ENCODE results near the gene PDE4C.

Gene PDE4C

GRCh38 chr19:18203408-18203862 lies 22.8 kb downstream of the PDE4C start:
- Mint-ChIP-seq H3K36me3 (no peaks in the 10 kb centered on the region), H3K27me3 (peaks cover 1% of the 10 kb centered on the region), H3K4me3 (peak overlapping the region; percentile 95), H3K9me3 (ENCODE audit: low read depth) (no peaks in the 10 kb centered on the region), H3K27ac (peak overlapping the region; percentile 83), H3K4me1 (ENCODE audit: low read depth) (peaks cover 16% of the 10 kb centered on the region)

- Mint-ChIP-seq H3K27ac (peak overlapping the region; percentile 83), H3K4me1 (ENCODE audit: low read depth) (peaks cover 16% of the 10 kb centered on the region), H3K36me3 (no peaks in the 10 kb centered on the region)
These were observed 23.3 kb downstream of the PDE4C start for GRCh38 chr19:18202778-18203407.

GRCh38 chr19:18202397-18202777 lies 23.9 kb downstream of the PDE4C start:
- Mint-ChIP-seq H3K4me3 (peak overlapping the region; percentile 76), H3K9me3 (ENCODE audit: low read depth) (no peaks in the 10 kb centered on the region), H3K4me1 (ENCODE audit: low read depth) (peaks cover 16% of the 10 kb centered on the region), H3K36me3 (no peaks in the 10 kb centered on the region), H3K27ac (peak overlapping the region; percentile 6), H3K27me3 (no peaks in the 10 kb centered on the region)

More at GRCh38 chr19:18202778-18203407, 23.3 kb downstream of the PDE4C start:
- H3K27me3 Mint-ChIP-seq, result no peaks in the 10 kb centered on the region
- H3K4me3 Mint-ChIP-seq, result peak overlapping the region; percentile 95
- H3K9me3 Mint-ChIP-seq (ENCODE audit: low read depth), result no peaks in the 10 kb centered on the region

- Mint-ChIP-seq H3K36me3 (no peaks in the 10 kb centered on the region), H3K27me3 (no peaks in the 10 kb centered on the region), H3K4me1 (ENCODE audit: low read depth) (peaks cover 23% of the 10 kb centered on the region), H3K4me3 (no peak overlapping the region), H3K9me3 (ENCODE audit: low read depth) (no peaks in the 10 kb centered on the region), H3K27ac (no peak overlapping the region)
These were observed 27.9 kb downstream of the PDE4C start for GRCh38 chr19:18198374-18198773.

- no peak overlapping the region for H3K27ac Mint-ChIP-seq
- no peak overlapping the region for H3K4me3 Mint-ChIP-seq
- H3K36me3 Mint-ChIP-seq, result no peaks in the 10 kb centered on the region
- H3K9me3 Mint-ChIP-seq (ENCODE audit: low read depth), result no peaks in the 10 kb centered on the region
- H3K4me1 Mint-ChIP-seq (ENCODE audit: low read depth), result peaks cover 19% of the 10 kb centered on the region
- H3K27me3 Mint-ChIP-seq, result no peaks in the 10 kb centered on the region
These were observed 28.3 kb downstream of the PDE4C start for GRCh38 chr19:18197941-18198340.

GRCh38 chr19:18197306-18197705 lies 28.9 kb downstream of the PDE4C start:
- H3K36me3 Mint-ChIP-seq, result no peaks in the 10 kb centered on the region
- H3K27ac Mint-ChIP-seq, result no peak overlapping the region
- H3K9me3 Mint-ChIP-seq (ENCODE audit: low read depth), result no peaks in the 10 kb centered on the region
- H3K4me3 Mint-ChIP-seq, result no peak overlapping the region
- no peaks in the 10 kb centered on the region for H3K27me3 Mint-ChIP-seq
- peaks cover 17% of the 10 kb centered on the region for H3K4me1 Mint-ChIP-seq (ENCODE audit: low read depth)

GRCh38 chr19:18196511-18196845 lies 29.8 kb downstream of the PDE4C start:
- H3K27me3 Mint-ChIP-seq, result no peaks in the 10 kb centered on the region
- H3K27ac Mint-ChIP-seq, result no peak overlapping the region
- H3K36me3 Mint-ChIP-seq, result no peaks in the 10 kb centered on the region
- peak overlapping the region; percentile 40 for H3K4me3 Mint-ChIP-seq
- no peaks in the 10 kb centered on the region for H3K9me3 Mint-ChIP-seq (ENCODE audit: low read depth)
- peaks cover 19% of the 10 kb centered on the region for H3K4me1 Mint-ChIP-seq (ENCODE audit: low read depth)

- Mint-ChIP-seq H3K27ac (peak overlapping the region; percentile 34), H3K27me3 (no peaks in the 10 kb centered on the region), H3K4me3 (peak overlapping the region; percentile 87), H3K4me1 (ENCODE audit: low read depth) (peaks cover 19% of the 10 kb centered on the region), H3K36me3 (no peaks in the 10 kb centered on the region), H3K9me3 (ENCODE audit: low read depth) (no peaks in the 10 kb centered on the region)
These were observed 31.5 kb downstream of the PDE4C start for GRCh38 chr19:18194554-18195238.

- Mint-ChIP-seq H3K4me3 (peak overlapping the region; percentile 87), H3K27ac (peak overlapping the region; percentile 34), H3K4me1 (ENCODE audit: low read depth) (peaks cover 19% of the 10 kb centered on the region), H3K36me3 (no peaks in the 10 kb centered on the region), H3K27me3 (no peaks in the 10 kb centered on the region), H3K9me3 (ENCODE audit: low read depth) (no peaks in the 10 kb centered on the region)
These were observed 32.1 kb downstream of the PDE4C start for GRCh38 chr19:18194181-18194530.

- H3K4me3 Mint-ChIP-seq, result peak overlapping the region; percentile 87
- peaks cover 19% of the 10 kb centered on the region for H3K4me1 Mint-ChIP-seq (ENCODE audit: low read depth)
- H3K27me3 Mint-ChIP-seq, result no peaks in the 10 kb centered on the region
- H3K36me3 Mint-ChIP-seq, result no peaks in the 10 kb centered on the region
- peak overlapping the region; percentile 86 for H3K27ac Mint-ChIP-seq
- no peaks in the 10 kb centered on the region for H3K9me3 Mint-ChIP-seq (ENCODE audit: low read depth)
These were observed 32.7 kb downstream of the PDE4C start for GRCh38 chr19:18193388-18194180.

GRCh38 chr19:18192673-18193387 lies 33.4 kb downstream of the PDE4C start, which contains the start of gene MPV17L2:
MPV17L2 (plus strand) TSS chr19:18193218; CDS start chr19:18193282, 64 bp downstream.
- Mint-ChIP-seq H3K27me3 (no peaks in the 10 kb centered on the region), H3K4me3 (peak within 1 kb of the TSS; percentile 87), H3K36me3 (no peaks in the 10 kb centered on the region), H3K4me1 (ENCODE audit: low read depth) (peaks cover 19% of the 10 kb centered on the region), H3K9me3 (ENCODE audit: low read depth) (no peaks in the 10 kb centered on the region), H3K27ac (peak within 1 kb of the TSS; percentile 86)

GRCh38 chr19:18191640-18192062 lies 34.6 kb downstream of the PDE4C start:
- peak overlapping the region; percentile 87 for H3K4me3 Mint-ChIP-seq
- no peaks in the 10 kb centered on the region for H3K9me3 Mint-ChIP-seq (ENCODE audit: low read depth)
- no peaks in the 10 kb centered on the region for H3K36me3 Mint-ChIP-seq
- H3K27ac Mint-ChIP-seq, result peak overlapping the region; percentile 86
- peaks cover 19% of the 10 kb centered on the region for H3K4me1 Mint-ChIP-seq (ENCODE audit: low read depth)
- no peaks in the 10 kb centered on the region for H3K27me3 Mint-ChIP-seq

- Mint-ChIP-seq H3K36me3 (no peaks in the 10 kb centered on the region), H3K4me3 (no peak overlapping the region), H3K9me3 (ENCODE audit: low read depth) (no peaks in the 10 kb centered on the region), H3K27me3 (no peaks in the 10 kb centered on the region), H3K4me1 (ENCODE audit: low read depth) (peaks cover 19% of the 10 kb centered on the region), H3K27ac (no peak overlapping the region)
These were observed 36.0 kb downstream of the PDE4C start for GRCh38 chr19:18190278-18190677.

GRCh38 chr19:18185538-18185937 lies 40.7 kb downstream of the PDE4C start:
- Mint-ChIP-seq H3K4me1 (ENCODE audit: low read depth) (no peaks in the 10 kb centered on the region), H3K27ac (no peak overlapping the region), H3K36me3 (no peaks in the 10 kb centered on the region), H3K27me3 (no peaks in the 10 kb centered on the region), H3K9me3 (ENCODE audit: low read depth) (no peaks in the 10 kb centered on the region), H3K4me3 (no peak overlapping the region)

- Mint-ChIP-seq H3K36me3 (no peaks in the 10 kb centered on the region), H3K9me3 (ENCODE audit: low read depth) (no peaks in the 10 kb centered on the region)
These were observed 42.7 kb downstream of the PDE4C start for GRCh38 chr19:18183529-18183928.

More at GRCh38 chr19:18183529-18183928, 42.7 kb downstream of the PDE4C start:
- Mint-ChIP-seq H3K27me3 (no peaks in the 10 kb centered on the region), H3K4me1 (ENCODE audit: low read depth) (no peaks in the 10 kb centered on the region), H3K4me3 (no peak overlapping the region), H3K27ac (no peak overlapping the region)

Data from activated naive CD8-positive, alpha-beta T cell (primary cell).